HEK293 (cell line): ENCODE measurements around the gene PTPN3.

Experiments used
- CTCF ChIA-PET: fragments of 350-600 bp; formaldehyde crosslinking; extraction: SDS; loops from one replicate; lab custom pipeline; 2021; ENCODE audit warnings: antibody characterized with exemption; lab: Yijun Ruan, JAX
- POLR2A ChIA-PET: fragments of 300-600 bp; formaldehyde crosslinking; extraction: SDS; loops from one replicate; lab custom pipeline; 2020; ENCODE audit warnings: antibody characterized with exemption, inconsistent platforms; lab: Yijun Ruan, JAX
- H3K27ac ChIP-seq: fragments of 200-500 bp; sonication (Bioruptor generic); 2 replicates; pipeline ENCODE4 v1.5.1; 2014; ENCODE audit warnings: low read depth, low read length, control low read depth, inconsistent platforms; ENCODE audit errors: extremely low read depth
- H3K36me3 ChIP-seq, 2 experiments: fragments of 200-500 bp in 1 of 2; sonication (Bioruptor generic) in 1 of 2; 1 replicate in 1 of 2; 2 replicates in 1 of 2; pipeline ENCODE4 v1.5.1; 2014 to 2017; ENCODE audit warnings: inconsistent platforms in 2 of 2, low read length in 2 of 2; ENCODE audit not compliant: control insufficient read depth in 2 of 2, insufficient read depth in 1 of 2
- H3K4me1 ChIP-seq: fragments of 200-500 bp; sonication (Bioruptor generic); 2 replicates; pipeline ENCODE4 v1.5.1; 2014; ENCODE audit warnings: mild to moderate bottlenecking, low read length, inconsistent platforms; ENCODE audit not compliant: control insufficient read depth, insufficient read depth
- H3K4me3 ChIP-seq: 2 replicates; pipeline ENCODE4 v1.5.1; 2011; ENCODE audit warnings: low read depth, mild to moderate bottlenecking, control low read depth, low read length, moderate library complexity
- H3K9me3 ChIP-seq: fragments of 200-500 bp; sonication (Bioruptor generic); 2 replicates; pipeline ENCODE4 v1.5.1; 2014; ENCODE audit warnings: low read depth, low read length, inconsistent platforms; ENCODE audit not compliant: control insufficient read depth, insufficient read depth
- AEBP2 ChIP-seq: fragments of 450-650 bp; formaldehyde crosslinking; IDR thresholded peaks from 2 replicates; pipeline ENCODE4 v1.5.1; 2016; ENCODE audit warnings: missing biosample characterization, missing genetic modification characterization, borderline replicate concordance
- ATF2 ChIP-seq: fragments of 450-650 bp; formaldehyde crosslinking; IDR thresholded peaks from 2 replicates; pipeline ENCODE4 v1.5.1; 2016; ENCODE audit warnings: missing biosample characterization, missing genetic modification characterization, low read depth
- CTCF ChIP-seq: fragments of 450-650 bp; formaldehyde crosslinking; IDR thresholded peaks from 2 replicates; pipeline ENCODE4 v1.5.1; 2016; ENCODE audit warnings: missing biosample characterization, missing genetic modification characterization
- GLIS1 ChIP-seq: fragments of 450-650 bp; formaldehyde crosslinking; IDR thresholded peaks from 2 replicates; pipeline ENCODE4 v1.5.1; 2016; ENCODE audit warnings: missing biosample characterization, missing genetic modification characterization
- GLIS2 ChIP-seq: fragments of 450-650 bp; formaldehyde crosslinking; IDR thresholded peaks from 2 replicates; pipeline ENCODE4 v1.5.1; 2016; ENCODE audit warnings: missing biosample characterization, missing genetic modification characterization
- MZF1 ChIP-seq: fragments of 450-650 bp; formaldehyde crosslinking; IDR thresholded peaks from 2 replicates; pipeline ENCODE4 v1.5.1; 2017; ENCODE audit warnings: missing biosample characterization, missing genetic modification characterization, borderline replicate concordance
- SP2 ChIP-seq: fragments of 450-650 bp; formaldehyde crosslinking; IDR thresholded peaks from 2 replicates; pipeline ENCODE4 v1.5.1; 2016; ENCODE audit warnings: missing biosample characterization, missing genetic modification characterization
- SP3 ChIP-seq: fragments of 450-650 bp; formaldehyde crosslinking; IDR thresholded peaks from 2 replicates; pipeline ENCODE4 v1.5.1; 2016; ENCODE audit warnings: missing biosample characterization, missing genetic modification characterization
- SP7 ChIP-seq: fragments of 450-650 bp; formaldehyde crosslinking; IDR thresholded peaks from 2 replicates; pipeline ENCODE4 v1.5.1; 2016; ENCODE audit warnings: missing biosample characterization, missing genetic modification characterization
- YY2 ChIP-seq: fragments of 450-650 bp; formaldehyde crosslinking; IDR thresholded peaks from 2 replicates; pipeline ENCODE4 v1.5.1; 2016; ENCODE audit warnings: missing biosample characterization, missing genetic modification characterization
- ZBTB10 ChIP-seq: fragments of 450-650 bp; formaldehyde crosslinking; IDR thresholded peaks from 2 replicates; pipeline ENCODE4 v1.5.1; 2016; ENCODE audit warnings: missing biosample characterization, missing genetic modification characterization
- ZBTB44 ChIP-seq: fragments of 450-650 bp; IDR thresholded peaks from 2 replicates; pipeline ENCODE4 v1.5.1; 2018; ENCODE audit warnings: missing biosample characterization, mild to moderate bottlenecking, missing genetic modification characterization
- ZBTB8A ChIP-seq: fragments of 450-650 bp; formaldehyde crosslinking; IDR thresholded peaks from 2 replicates; pipeline ENCODE4 v1.5.1; 2016; ENCODE audit warnings: missing biosample characterization, missing genetic modification characterization
- ZFHX2 ChIP-seq: fragments of 450-650 bp; formaldehyde crosslinking; conservative IDR thresholded peaks from 2 replicates; pipeline ENCODE4 v1.5.1; 2016; ENCODE audit warnings: missing biosample characterization, missing genetic modification characterization
- ZIC2 ChIP-seq: fragments of 450-650 bp; formaldehyde crosslinking; IDR thresholded peaks from 2 replicates; pipeline ENCODE4 v1.5.1; 2016; ENCODE audit warnings: missing biosample characterization, missing genetic modification characterization
- ZNF112 ChIP-seq: fragments of 450-650 bp; formaldehyde crosslinking; IDR thresholded peaks from 2 replicates; pipeline ENCODE4 v1.5.0; 2017; ENCODE audit warnings: missing biosample characterization, missing genetic modification characterization
- ZNF184 ChIP-seq: fragments of 450-650 bp; IDR thresholded peaks from 2 replicates; pipeline ENCODE4 v1.5.1; 2018; ENCODE audit warnings: missing biosample characterization, mild to moderate bottlenecking, missing genetic modification characterization
- ZNF23 ChIP-seq: fragments of 450-650 bp; formaldehyde crosslinking; IDR thresholded peaks from 2 replicates; pipeline ENCODE4 v1.5.1; 2016; ENCODE audit warnings: missing biosample characterization, missing genetic modification characterization, borderline replicate concordance
- ZNF335 ChIP-seq: fragments of 450-650 bp; formaldehyde crosslinking; conservative IDR thresholded peaks from 2 replicates; pipeline ENCODE4 v1.5.1; 2016; ENCODE audit warnings: missing biosample characterization, missing genetic modification characterization
- ZNF404 ChIP-seq: fragments of 450-650 bp; formaldehyde crosslinking; IDR thresholded peaks from 2 replicates; pipeline ENCODE4 v1.5.1; 2017; ENCODE audit warnings: missing biosample characterization, missing genetic modification characterization
- ZNF423 ChIP-seq: fragments of 450-650 bp; formaldehyde crosslinking; IDR thresholded peaks from 2 replicates; pipeline ENCODE4 v1.5.1; 2016; ENCODE audit warnings: missing biosample characterization, missing genetic modification characterization
- ZNF561 ChIP-seq: fragments of 450-650 bp; IDR thresholded peaks from 2 replicates; pipeline ENCODE4 v1.5.1; 2018; ENCODE audit warnings: missing biosample characterization, missing genetic modification characterization, borderline replicate concordance
- ZNF629 ChIP-seq: fragments of 450-650 bp; formaldehyde crosslinking; IDR thresholded peaks from 2 replicates; pipeline ENCODE4 v1.5.1; 2017; ENCODE audit warnings: missing biosample characterization, missing genetic modification characterization
- ZNF660 ChIP-seq: fragments of 450-650 bp; IDR thresholded peaks from 2 replicates; pipeline ENCODE4 v1.5.1; 2018; ENCODE audit warnings: missing biosample characterization, mild to moderate bottlenecking, missing genetic modification characterization
- ZSCAN30 ChIP-seq: fragments of 450-650 bp; IDR thresholded peaks from 2 replicates; pipeline ENCODE4 v1.5.1; 2018; ENCODE audit warnings: missing biosample characterization, mild to moderate bottlenecking, missing genetic modification characterization, moderate library complexity
- TF ChIP-seq, protein P1 (sequence below): fragments of 450-650 bp; formaldehyde crosslinking; IDR thresholded peaks from 2 replicates; pipeline ENCODE4 v1.5.1; 2016; ENCODE audit warnings: missing biosample characterization, missing genetic modification characterization

The PTPN3 gene

DNA sequence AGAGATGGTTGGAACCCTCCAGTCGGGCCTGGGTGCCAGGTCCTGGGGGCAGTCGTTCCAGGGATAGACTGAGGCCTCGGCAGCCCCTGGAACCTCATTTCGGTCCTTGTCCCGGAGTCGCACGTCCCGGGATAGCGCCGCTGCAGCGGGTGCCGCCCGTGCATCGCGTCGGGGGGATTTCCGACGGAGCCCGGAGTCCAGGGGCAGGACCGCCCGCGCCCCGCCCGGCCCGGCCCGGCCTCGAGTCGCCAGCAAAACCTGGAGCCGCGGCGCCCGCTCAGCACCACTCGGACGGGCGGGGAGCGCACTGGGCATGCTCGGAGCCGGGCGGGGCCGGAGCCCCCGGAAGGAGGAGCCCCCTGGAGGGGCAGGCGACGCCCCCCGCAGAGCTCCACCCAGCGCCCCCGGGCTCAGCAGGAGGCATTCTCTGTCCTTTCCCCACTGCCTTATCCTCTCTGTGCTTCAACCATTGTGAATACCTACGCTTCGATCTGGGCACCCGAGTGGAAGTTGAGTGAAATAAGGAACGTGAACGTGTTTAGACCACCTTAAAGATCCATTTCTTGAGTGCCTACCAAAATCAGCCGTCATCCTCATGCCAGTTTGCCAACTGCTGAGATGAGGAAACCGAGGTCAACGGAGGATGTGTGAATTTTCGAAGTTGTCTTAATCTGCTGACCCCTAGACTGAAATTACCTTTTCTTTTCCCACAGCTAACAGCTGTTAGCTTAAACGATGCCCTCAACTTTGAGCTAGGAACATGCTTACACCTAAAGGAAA is 1.7 kb upstream of the PTPN3 start:
- Histone ChIP-seq H3K27ac (no peak overlapping the region), H3K36me3 (no peaks in the 10 kb centered on the region), H3K4me3 (peak overlapping the region; percentile 32), H3K4me1 (peaks cover 5% of the 10 kb centered on the region; the same call in 1 of the 2 replicates), H3K9me3 (no peaks in the 10 kb centered on the region)
- ChIA-PET CTCF (interaction anchor here (0.6 to 1.3 kb wide), 5 partner anchors 17 to 52 kb away, joined by 3 to 5 read pairs (median 3); no protein-coding TSS in a partner anchor), POLR2A (no interaction called here)
- TF ChIP-seq ZNF23 (tag by site-specific recombination): no peak
- peak; percentile 94 for TF ChIP-seq ZNF423
- TF ChIP-seq ZNF184 (tag by site-specific recombination): peak; percentile 47; the same call in 1 of the 2 replicates
- peak; percentile 98 for TF ChIP-seq GLIS1 (tag by site-specific recombination)
- TF ChIP-seq GLIS2: peak; percentile 89
- TF ChIP-seq YY2: no peak
- no peak for TF ChIP-seq ZNF112 (tag by site-specific recombination)
- peak; percentile 79 for TF ChIP-seq ZIC2 (tag by site-specific recombination)
- peak; percentile 22; the same call in 1 of the 2 replicates for TF ChIP-seq ZNF629 (tag by site-specific recombination)
- peak; percentile 65; the same call in 1 of the 2 replicates for TF ChIP-seq ZBTB8A (tag by site-specific recombination)
- peak; percentile 50 for TF ChIP-seq SP2 (tag by site-specific recombination)
- TF ChIP-seq ZSCAN30 (tag by site-specific recombination): peak; percentile 64; the same call in 1 of the 2 replicates
- no peak for TF ChIP-seq ZNF404
- TF ChIP-seq MZF1 (tag by site-specific recombination): 0 out of 2 replicates have a peak, but pooled peaks have one; percentile 36
- 0 out of 2 replicates have a peak, but pooled peaks have one; percentile 7 for TF ChIP-seq SP7
- TF ChIP-seq ZBTB44 (tag by site-specific recombination): 0 out of 2 replicates have a peak, but pooled peaks have one; percentile 33
- no peak for TF ChIP-seq AEBP2
- TF ChIP-seq ZNF561 (tag by site-specific recombination): 0 out of 2 replicates have a peak, but pooled peaks have one; percentile 50
- 0 out of 2 replicates have a peak, but pooled peaks have one; percentile 27 for TF ChIP-seq ZNF660 (tag by site-specific recombination)
- TF ChIP-seq, protein P1, sequence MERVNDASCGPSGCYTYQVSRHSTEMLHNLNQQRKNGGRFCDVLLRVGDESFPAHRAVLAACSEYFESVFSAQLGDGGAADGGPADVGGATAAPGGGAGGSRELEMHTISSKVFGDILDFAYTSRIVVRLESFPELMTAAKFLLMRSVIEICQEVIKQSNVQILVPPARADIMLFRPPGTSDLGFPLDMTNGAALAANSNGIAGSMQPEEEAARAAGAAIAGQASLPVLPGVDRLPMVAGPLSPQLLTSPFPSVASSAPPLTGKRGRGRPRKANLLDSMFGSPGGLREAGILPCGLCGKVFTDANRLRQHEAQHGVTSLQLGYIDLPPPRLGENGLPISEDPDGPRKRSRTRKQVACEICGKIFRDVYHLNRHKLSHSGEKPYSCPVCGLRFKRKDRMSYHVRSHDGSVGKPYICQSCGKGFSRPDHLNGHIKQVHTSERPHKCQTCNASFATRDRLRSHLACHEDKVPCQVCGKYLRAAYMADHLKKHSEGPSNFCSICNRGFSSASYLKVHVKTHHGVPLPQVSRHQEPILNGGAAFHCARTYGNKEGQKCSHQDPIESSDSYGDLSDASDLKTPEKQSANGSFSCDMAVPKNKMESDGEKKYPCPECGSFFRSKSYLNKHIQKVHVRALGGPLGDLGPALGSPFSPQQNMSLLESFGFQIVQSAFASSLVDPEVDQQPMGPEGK (tag by site-specific recombination): peak; percentile 89
- TF ChIP-seq SP3: peak; percentile 76
- TF ChIP-seq ZFHX2 (tag by site-specific recombination): 0 out of 2 replicates have a peak, but pooled peaks have one; percentile 11
- 0 out of 2 replicates have a peak, but pooled peaks have one; percentile 21 for TF ChIP-seq ZNF335 (tag by site-specific recombination)
- no peak for TF ChIP-seq CTCF
- TF ChIP-seq ATF2 (tag by site-specific recombination): no peak
- 0 out of 2 replicates have a peak, but pooled peaks have one; percentile 38 for TF ChIP-seq ZBTB10 (tag by site-specific recombination)
